ENCODE measurements around the gene HDDC2. TPM values are rescaled to one million over a fixed set of nuclear protein-coding genes. Genes with fewer than 3 reads are reported as not detected.

Gene HDDC2
- total RNA-seq, 1 donor: 70.0 TPM

DNA sequence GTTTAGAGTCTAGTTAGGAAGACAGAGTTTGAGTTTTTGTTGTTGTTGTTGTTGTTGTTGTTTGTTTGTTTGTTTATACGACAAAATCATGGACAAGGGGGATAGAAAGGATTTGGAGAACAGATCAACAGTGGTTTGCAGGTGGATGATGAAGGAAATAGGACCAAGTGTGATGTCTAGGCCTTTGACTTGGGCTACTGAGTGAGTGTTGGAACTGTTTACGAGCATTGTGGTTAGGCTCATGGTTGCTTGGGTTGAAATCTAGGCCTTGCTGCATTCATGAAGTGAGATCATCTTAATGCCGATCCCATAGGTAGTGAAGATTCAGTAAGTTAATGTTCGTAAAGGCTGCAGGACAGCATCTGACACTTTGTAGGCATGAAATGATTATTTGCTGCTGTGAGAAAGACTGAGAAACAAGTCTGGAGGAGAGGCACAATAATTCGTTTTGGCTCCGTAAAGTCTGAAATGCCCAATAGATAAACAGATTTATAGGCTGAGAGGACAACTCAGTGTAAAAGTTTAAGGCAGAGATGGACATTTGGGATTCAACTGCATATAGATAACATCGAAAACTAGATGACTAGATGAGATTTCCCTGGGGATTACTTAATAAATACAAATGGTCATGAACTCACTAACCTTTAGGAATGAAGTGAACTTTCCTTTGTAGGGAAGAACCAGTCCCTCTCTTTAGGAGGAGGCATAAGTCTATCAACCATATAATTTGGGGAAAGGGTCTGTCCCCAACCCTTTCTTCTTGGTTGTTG lies 70.0 kb downstream of the HDDC2 start:
- no peak overlapping the region for H3K4me3 ChIP-seq (ENCODE audit: low read depth, low read length)
- no peak for DNase-seq (ENCODE audit: low read depth)
- TF ChIP-seq, protein P1, sequence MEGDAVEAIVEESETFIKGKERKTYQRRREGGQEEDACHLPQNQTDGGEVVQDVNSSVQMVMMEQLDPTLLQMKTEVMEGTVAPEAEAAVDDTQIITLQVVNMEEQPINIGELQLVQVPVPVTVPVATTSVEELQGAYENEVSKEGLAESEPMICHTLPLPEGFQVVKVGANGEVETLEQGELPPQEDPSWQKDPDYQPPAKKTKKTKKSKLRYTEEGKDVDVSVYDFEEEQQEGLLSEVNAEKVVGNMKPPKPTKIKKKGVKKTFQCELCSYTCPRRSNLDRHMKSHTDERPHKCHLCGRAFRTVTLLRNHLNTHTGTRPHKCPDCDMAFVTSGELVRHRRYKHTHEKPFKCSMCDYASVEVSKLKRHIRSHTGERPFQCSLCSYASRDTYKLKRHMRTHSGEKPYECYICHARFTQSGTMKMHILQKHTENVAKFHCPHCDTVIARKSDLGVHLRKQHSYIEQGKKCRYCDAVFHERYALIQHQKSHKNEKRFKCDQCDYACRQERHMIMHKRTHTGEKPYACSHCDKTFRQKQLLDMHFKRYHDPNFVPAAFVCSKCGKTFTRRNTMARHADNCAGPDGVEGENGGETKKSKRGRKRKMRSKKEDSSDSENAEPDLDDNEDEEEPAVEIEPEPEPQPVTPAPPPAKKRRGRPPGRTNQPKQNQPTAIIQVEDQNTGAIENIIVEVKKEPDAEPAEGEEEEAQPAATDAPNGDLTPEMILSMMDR (IDR thresholded peaks at IDR 0.05; ENCODE audit: insufficient read depth, low read depth, low read length): no peak

DNA sequence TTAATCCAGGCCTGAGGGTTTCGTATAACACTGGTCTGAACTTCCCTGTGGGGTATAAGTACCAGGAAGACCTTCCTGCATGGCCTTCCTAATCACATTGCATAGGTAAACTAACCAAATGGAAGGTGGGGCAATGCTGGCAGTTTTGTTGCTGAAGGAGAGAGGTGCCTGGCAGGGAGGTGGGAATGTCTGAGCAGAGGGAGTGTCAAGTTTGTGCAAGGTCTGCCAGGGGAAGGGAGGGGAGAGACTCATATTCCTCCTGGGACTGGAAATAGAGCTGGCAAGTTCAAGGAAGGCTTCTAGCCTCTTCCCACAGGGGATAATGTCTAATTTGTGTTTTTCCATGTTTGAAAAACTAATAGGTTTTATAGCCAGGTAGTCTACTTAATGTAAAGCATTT lies 70.6 kb downstream of the HDDC2 start:
- TF ChIP-seq, protein P1 (IDR thresholded peaks at IDR 0.05; ENCODE audit: insufficient read depth, low read depth, low read length): no peak
- DNase-seq (ENCODE audit: low read depth): no peak
- H3K4me3 ChIP-seq (ENCODE audit: low read depth, low read length): no peak overlapping the region

DNA sequence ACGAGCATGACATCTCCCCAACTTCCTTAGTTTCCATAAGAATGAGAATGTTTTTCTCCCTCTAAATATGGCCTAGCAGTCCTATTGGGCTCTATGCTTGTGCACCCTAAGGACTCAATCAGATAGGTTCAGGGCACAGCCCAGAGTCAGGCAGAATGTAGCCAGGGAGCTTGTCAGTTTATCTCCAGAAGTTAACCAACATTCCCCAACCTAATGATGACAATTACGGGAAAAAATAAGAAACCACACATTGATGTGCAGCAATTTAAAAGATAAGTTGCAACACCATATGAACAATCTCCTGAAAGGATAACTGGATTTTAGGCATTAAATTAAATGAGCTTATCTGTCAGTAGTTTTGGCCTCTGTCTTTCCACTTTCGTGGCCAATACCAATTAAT lies 71.1 kb downstream of the HDDC2 start:
- H3K4me3 ChIP-seq (ENCODE audit: low read depth, low read length): no peak overlapping the region
- TF ChIP-seq, protein P1 (IDR thresholded peaks at IDR 0.05; ENCODE audit: insufficient read depth, low read depth, low read length): no peak
- no peak for DNase-seq (ENCODE audit: low read depth)

DNA sequence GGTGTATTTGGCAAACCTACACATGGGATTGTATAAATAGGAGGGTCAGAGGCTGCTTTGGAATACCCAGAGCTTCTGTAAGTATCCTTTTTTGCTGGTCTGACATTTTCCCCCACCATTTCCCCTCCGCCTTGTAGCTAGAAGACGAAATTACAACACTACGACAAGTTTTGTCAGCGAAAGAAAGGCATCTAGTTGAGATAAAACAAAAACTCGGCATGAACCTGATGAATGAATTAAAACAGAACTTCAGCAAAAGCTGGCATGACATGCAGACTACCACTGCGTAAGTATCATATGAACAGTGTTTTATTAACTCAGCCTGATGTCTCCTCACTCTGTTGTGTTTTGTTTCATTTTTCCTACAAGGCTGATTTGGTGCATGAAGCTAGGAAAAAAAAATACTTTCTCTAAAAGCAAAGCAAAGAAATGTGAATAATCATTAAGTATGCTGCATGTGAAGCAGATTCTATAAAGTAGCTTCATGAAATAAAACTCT lies 72.7 kb downstream of the HDDC2 start:
- H3K4me3 ChIP-seq (ENCODE audit: low read depth, low read length): peak overlapping the region; percentile 1
- peak; percentile 5 for DNase-seq (ENCODE audit: low read depth)
- TF ChIP-seq, protein P1 (IDR thresholded peaks at IDR 0.05; ENCODE audit: insufficient read depth, low read depth, low read length): no peak

DNA sequence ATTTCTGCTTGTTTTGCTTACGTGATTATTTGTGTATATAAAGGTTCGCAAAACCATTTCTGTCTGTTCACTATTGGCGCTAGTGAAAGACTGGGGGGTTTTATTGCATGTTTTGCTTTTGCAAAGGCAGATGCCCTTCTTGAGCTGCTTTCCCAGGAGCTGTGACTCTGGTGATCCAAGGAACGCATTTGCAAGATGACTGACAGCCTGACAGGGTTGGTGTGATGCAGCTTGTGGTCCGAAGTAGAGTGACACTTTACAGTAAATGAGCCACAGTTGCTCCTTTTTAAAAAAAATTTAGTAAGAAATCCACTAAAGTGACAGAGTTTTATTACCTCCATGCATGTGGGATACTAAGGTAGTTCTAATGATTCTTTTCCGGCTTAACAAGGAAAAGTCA lies 74.5 kb downstream of the HDDC2 start:
- TF ChIP-seq, protein P1 (IDR thresholded peaks at IDR 0.05; ENCODE audit: insufficient read depth, low read depth, low read length): no peak
- no peak for DNase-seq (ENCODE audit: low read depth)

More for the DNA sequence above, 74.5 kb downstream of the HDDC2 start:
- H3K4me3 ChIP-seq (ENCODE audit: low read depth, low read length): no peak overlapping the region

Other genes starting within 250 kb of the HDDC2 start
- gene TPD52L1, start 148.2 kb downstream of the HDDC2 start, total RNA-seq: 9.7 and 9.9 TPM in 2 replicates